CD8-positive, alpha-beta memory T cell (primary cell): ENCODE measurements around the gene ADPRHL1. TPM values are rescaled to one million over a fixed set of nuclear protein-coding genes. Genes with fewer than 3 reads are reported as not detected.
"Not testable (repeated sequence)": the region's sequence is repeated elsewhere in the genome, so short reads cannot be mapped to it uniquely, and the experiment has no call there.

Experiments
- CTCF ChIA-PET: fragments of 350-600 bp; sonication (Branson Sonifier 250); formaldehyde crosslinking; loops from one replicate; lab custom pipeline; 2021; ENCODE audit warnings: antibody characterized with exemption; lab: Charles Lee
- POLR2A ChIA-PET: fragments of 350-600 bp; sonication (Branson Sonifier 250); formaldehyde crosslinking; loops from one replicate; lab custom pipeline; 2021; ENCODE audit warnings: antibody characterized with exemption; lab: Charles Lee
- DNase-seq, 5 donors: peaks; one replicate each; pipeline versions ENCODE4 v3.0.0 to v3.0.0-alpha.2; 2020 to 2022; ENCODE audit warnings: mixed read lengths in 1 of 5
- H3K27ac ChIP-seq: one replicate; pipeline ENCODE4 v1.7.0; 2013; ENCODE audit warnings: low read depth, mild to moderate bottlenecking, low read length, moderate library complexity
- H3K27me3 ChIP-seq: 2 replicates; pipeline ENCODE4 v1.7.0; 2013; ENCODE audit warnings: low read length, mild to moderate bottlenecking; ENCODE audit not compliant: insufficient read depth, poor library complexity, severe bottlenecking
- H3K36me3 ChIP-seq: 2 replicates; pipeline ENCODE4 v1.7.0; 2013; ENCODE audit warnings: mild to moderate bottlenecking, low read length, moderate library complexity; ENCODE audit not compliant: insufficient read depth
- H3K4me1 ChIP-seq: 2 replicates; pipeline ENCODE4 v1.7.0; 2013; ENCODE audit warnings: mild to moderate bottlenecking, low read length, moderate library complexity; ENCODE audit not compliant: insufficient read depth
- H3K4me3 ChIP-seq: 2 replicates; pipeline ENCODE4 v1.7.0; 2013; ENCODE audit warnings: mild to moderate bottlenecking, low read length
- H3K9me3 ChIP-seq: 2 replicates; pipeline ENCODE4 v1.7.0; 2013; ENCODE audit warnings: mild to moderate bottlenecking, low read length
- H3K27ac Mint-ChIP-seq, 8 donors: one replicate each; pipeline ENCODE4 v1.8.0; 2020 to 2021; ENCODE audit warnings: mixed read lengths in 8 of 8, mild to moderate bottlenecking in 6 of 8, inconsistent platforms in 3 of 8, moderate library complexity in 3 of 8
- H3K27me3 Mint-ChIP-seq, 2 donors: one replicate each; pipeline ENCODE4 v1.8.0; 2020 to 2021; ENCODE audit warnings: mixed read lengths in 2 of 2, mild to moderate bottlenecking in 1 of 2, moderate library complexity in 1 of 2
- H3K36me3 Mint-ChIP-seq, 3 donors: one replicate each; pipeline ENCODE4 v1.8.0; 2020 to 2021; ENCODE audit warnings: mixed read lengths in 3 of 3, inconsistent platforms in 1 of 3, mild to moderate bottlenecking in 1 of 3
- H3K4me1 Mint-ChIP-seq, 3 donors: one replicate each; pipeline ENCODE4 v1.8.0; 2020 to 2021; ENCODE audit warnings: mixed read lengths in 3 of 3, inconsistent platforms in 1 of 3, mild to moderate bottlenecking in 1 of 3
- H3K4me3 Mint-ChIP-seq, 7 donors: one replicate each; pipeline ENCODE4 v1.8.0; 2020 to 2021; ENCODE audit warnings: mixed read lengths in 7 of 7, mild to moderate bottlenecking in 6 of 7, moderate library complexity in 4 of 7, inconsistent platforms in 2 of 7
- H3K9me3 Mint-ChIP-seq, 5 donors: one replicate each; pipeline ENCODE4 v1.8.0; 2020 to 2022; ENCODE audit warnings: mixed read lengths in 5 of 5, mild to moderate bottlenecking in 3 of 5, moderate library complexity in 2 of 5, inconsistent platforms in 1 of 5
- polyA plus RNA-seq: library from polyadenylated mRNA; unstranded; fragments of 300-500 nt; fragmentation: Illumina TruSeq; gene quantifications from one replicate; pipeline ENCODE4 v1.2.3, GENCODE V29; 2021
- total RNA-seq, 2 experiments: library from RNA; stranded (reverse); gene quantifications; one replicate each; pipeline ENCODE4 v1.2.3, GENCODE V29; 2021

ADPRHL1 gene
- total and polyA plus RNA-seq, 3 experiments from 2014 or later, result 0.56 to 0.85 (median 0.84) TPM

DNA sequence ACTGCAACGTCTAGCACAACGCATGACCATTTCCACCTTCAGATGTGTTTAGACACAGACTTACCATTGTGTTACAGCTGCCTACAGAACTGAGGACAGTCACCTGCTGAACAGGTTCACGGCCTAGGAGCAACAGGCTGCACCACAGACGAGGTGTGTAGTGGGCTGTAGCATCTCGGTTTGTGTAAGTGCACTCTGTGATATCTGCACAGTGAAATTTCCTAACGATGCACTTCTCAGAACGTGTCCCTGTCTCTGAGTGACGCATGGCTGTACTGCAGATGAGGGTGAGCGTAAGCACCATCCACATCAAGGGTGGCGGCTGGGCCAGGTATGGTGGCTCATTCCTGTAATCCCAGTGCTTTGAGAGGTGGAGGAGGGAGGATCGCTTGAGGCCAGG lies 22.0 kb upstream of the ADPRHL1 start:
- CTCF ChIA-PET, result interaction anchor here (1.4 kb wide), 1 partner anchor 9 kb away, joined by 3 read pairs; no protein-coding TSS in a partner anchor
- no peak for DNase-seq

GRCh38 chr13:113474179-113474578 lies 20.9 kb upstream of the ADPRHL1 start:
- no peak overlapping the region for H3K27ac ChIP-seq
- H3K9me3 ChIP-seq, result no peaks in the 10 kb centered on the region
- no peak overlapping the region for H3K4me3 ChIP-seq
- Mint-ChIP-seq H3K9me3 (no peaks in the 10 kb centered on the region), H3K4me3 (no peak overlapping the region), H3K27me3 (no peaks in the 10 kb centered on the region), H3K27ac (peak overlapping the region in 1 of 8 donors; percentile 59), H3K36me3 (peaks cover 22 to 79% (median 26%) of the 10 kb centered on the region in 3 donors), H3K4me1 (peaks cover 0 to 8% (median 6%) of the 10 kb centered on the region in 3 donors)
- no peaks in the 10 kb centered on the region for H3K27me3 ChIP-seq
- H3K4me1 ChIP-seq, result no peaks in the 10 kb centered on the region
- peaks cover 2% of the 10 kb centered on the region for H3K36me3 ChIP-seq
- ChIA-PET CTCF (interaction anchor here (1.4 to 1.5 kb wide), 2 partner anchors 8 to 10 kb away, joined by 3 to 4 read pairs; no protein-coding TSS in a partner anchor), POLR2A (no interaction called here)
- DNase-seq, result no peak

More for the DNA sequence above, 22.0 kb upstream of the ADPRHL1 start:
- Histone ChIP-seq H3K4me1 (no peaks in the 10 kb centered on the region), H3K4me3 (no peak overlapping the region), H3K9me3 (no peaks in the 10 kb centered on the region), H3K27ac (no peak overlapping the region), H3K36me3 (peaks cover 10% of the 10 kb centered on the region), H3K27me3 (no peaks in the 10 kb centered on the region)
- H3K36me3 Mint-ChIP-seq, result peaks cover 23 to 79% (median 25%) of the 10 kb centered on the region in 3 donors
- no peak overlapping the region for H3K27ac Mint-ChIP-seq
- H3K9me3 Mint-ChIP-seq, result no peaks in the 10 kb centered on the region
- no peaks in the 10 kb centered on the region for H3K27me3 Mint-ChIP-seq
- POLR2A ChIA-PET, result no interaction called here
- peaks cover 0 to 6% (median 6%) of the 10 kb centered on the region in 3 donors for H3K4me1 Mint-ChIP-seq
- no peak overlapping the region for H3K4me3 Mint-ChIP-seq

DNA sequence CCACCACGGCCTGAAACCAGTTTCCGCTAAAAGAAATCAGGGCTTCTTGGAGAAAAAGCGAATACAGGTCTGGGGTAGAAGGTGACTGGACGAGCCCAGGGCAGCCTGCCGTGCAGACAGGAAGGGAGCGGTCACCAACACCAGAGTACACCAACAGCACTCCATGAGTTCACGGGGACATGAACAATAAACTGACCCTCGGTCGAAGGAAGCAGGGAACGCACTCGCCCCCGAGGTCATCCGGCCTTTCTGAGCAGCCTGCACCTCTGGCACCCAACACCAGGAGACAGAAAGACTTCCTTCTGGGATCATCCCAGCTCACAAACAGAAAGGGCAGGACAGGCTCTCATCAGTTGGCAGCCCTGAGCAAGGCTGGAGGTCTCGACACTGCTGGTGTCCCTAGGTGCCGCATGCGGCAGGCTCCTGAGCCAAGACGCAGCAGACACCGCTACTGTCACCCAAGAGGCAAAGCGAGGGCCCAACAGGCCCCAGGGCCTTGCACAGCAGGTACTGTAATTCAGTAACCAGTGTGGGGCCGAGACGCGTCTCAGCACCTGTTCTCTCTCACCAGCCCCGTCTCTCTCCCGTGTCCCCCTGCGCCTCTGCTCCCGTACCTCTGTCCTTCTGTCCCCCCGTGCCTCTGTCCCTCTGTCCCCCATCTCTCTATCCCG lies 19.2 kb upstream of the ADPRHL1 start:
- Histone ChIP-seq H3K4me3 (no peak overlapping the region), H3K27me3 (no peaks in the 10 kb centered on the region), H3K36me3 (peaks cover 4% of the 10 kb centered on the region), H3K27ac (no peak overlapping the region), H3K4me1 (no peaks in the 10 kb centered on the region), H3K9me3 (no peaks in the 10 kb centered on the region)
- H3K36me3 Mint-ChIP-seq, result peaks cover 12 to 78% (median 23%) of the 10 kb centered on the region in 3 donors
- POLR2A ChIA-PET, result no interaction called here
- DNase-seq, result no peak
- no peaks in the 10 kb centered on the region for H3K9me3 Mint-ChIP-seq
- peaks cover 0 to 2% of the 10 kb centered on the region in 2 donors for H3K27me3 Mint-ChIP-seq
- H3K4me1 Mint-ChIP-seq, result peaks cover 0 to 10% (median 6%) of the 10 kb centered on the region in 3 donors
- peak overlapping the region in 1 of 8 donors; percentile 59 for H3K27ac Mint-ChIP-seq
- H3K4me3 Mint-ChIP-seq, result no peak overlapping the region
- CTCF ChIA-PET, result no interaction called here

- peaks cover 12 to 78% (median 23%) of the 10 kb centered on the region in 3 donors for H3K36me3 Mint-ChIP-seq
- no peak for DNase-seq
- H3K27me3 Mint-ChIP-seq, result peaks cover 0 to 2% of the 10 kb centered on the region in 2 donors
- H3K4me3 Mint-ChIP-seq, result no peak overlapping the region
- Histone ChIP-seq H3K27ac (no peak overlapping the region), H3K4me3 (no peak overlapping the region), H3K4me1 (no peaks in the 10 kb centered on the region), H3K9me3 (no peaks in the 10 kb centered on the region), H3K36me3 (peaks cover 4% of the 10 kb centered on the region), H3K27me3 (no peaks in the 10 kb centered on the region)
- peaks cover 0 to 12% (median 6%) of the 10 kb centered on the region in 3 donors for H3K4me1 Mint-ChIP-seq
- H3K9me3 Mint-ChIP-seq, result no peaks in the 10 kb centered on the region
- no peak overlapping the region for H3K27ac Mint-ChIP-seq
- ChIA-PET POLR2A (no interaction called here), CTCF (no interaction called here)
Measured at GRCh38 chr13:113471844-113472243, 18.6 kb upstream of the ADPRHL1 start.

- POLR2A ChIA-PET, H3K27me3 Mint-ChIP-seq, H3K4me1 ChIP-seq, H3K9me3 Mint-ChIP-seq, CTCF ChIA-PET, H3K27ac ChIP-seq, H3K27me3 ChIP-seq, DNase-seq, H3K4me3 ChIP-seq, H3K9me3 ChIP-seq, H3K27ac Mint-ChIP-seq, H3K36me3 ChIP-seq, H3K4me3 Mint-ChIP-seq: not testable (repeated sequence)
- H3K4me1 Mint-ChIP-seq, result peaks cover 0 to 14% (median 13%) of the 10 kb centered on the region in 3 donors
- H3K36me3 Mint-ChIP-seq, result peaks cover 12 to 70% (median 17%) of the 10 kb centered on the region in 3 donors
Measured at GRCh38 chr13:113470635-113471163, 17.4 kb upstream of the ADPRHL1 start.

DNA sequence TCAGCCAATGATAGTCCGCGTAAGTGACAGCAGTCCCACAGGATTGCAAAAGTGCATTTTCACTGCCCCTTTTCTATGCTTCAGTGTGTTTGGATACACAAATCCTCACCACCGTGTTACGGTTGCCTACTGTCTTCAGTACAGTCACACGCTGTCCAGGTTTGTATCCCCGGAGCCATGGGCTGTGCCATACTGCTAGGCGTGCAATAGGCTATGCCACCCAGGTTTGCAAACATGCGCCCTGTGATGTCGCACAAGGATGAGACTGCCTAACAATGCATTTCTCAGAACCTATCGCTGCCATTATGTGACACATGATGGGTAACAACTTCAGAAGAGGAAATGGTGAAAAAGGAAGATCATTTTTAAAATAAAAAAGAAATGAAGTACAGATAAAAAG lies 16.8 kb upstream of the ADPRHL1 start:
- H3K36me3 ChIP-seq, result peaks cover 4% of the 10 kb centered on the region

DNA sequence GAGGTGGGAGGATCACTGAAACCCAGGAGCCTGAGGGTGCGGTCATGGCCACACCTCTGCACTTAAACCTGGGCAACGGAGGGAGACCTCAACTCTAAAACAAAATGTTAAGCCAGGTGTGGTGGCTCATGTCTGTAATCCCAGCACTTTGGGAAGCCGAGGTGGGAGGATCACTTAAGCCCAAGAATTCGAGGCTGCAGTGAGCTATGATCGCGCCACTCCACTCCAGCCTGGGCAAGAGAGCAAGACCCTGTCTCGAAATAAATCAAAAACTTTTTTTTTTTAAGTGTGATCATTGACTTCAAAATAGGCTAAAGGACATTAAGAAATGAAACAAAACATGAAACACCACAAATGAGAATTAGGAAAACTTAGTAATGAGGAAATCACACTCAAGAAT lies 16.3 kb upstream of the ADPRHL1 start:
- no peak for DNase-seq
- Histone ChIP-seq H3K27ac (no peak overlapping the region), H3K27me3 (no peaks in the 10 kb centered on the region), H3K4me1 (no peaks in the 10 kb centered on the region), H3K9me3 (no peaks in the 10 kb centered on the region), H3K4me3 (no peak overlapping the region), H3K36me3 (peaks cover 4% of the 10 kb centered on the region)
- H3K27me3 Mint-ChIP-seq, result peaks cover 0 to 2% of the 10 kb centered on the region in 2 donors
- no peak overlapping the region for H3K27ac Mint-ChIP-seq
- POLR2A ChIA-PET, result no interaction called here
- no peak overlapping the region for H3K4me3 Mint-ChIP-seq
- no peaks in the 10 kb centered on the region for H3K9me3 Mint-ChIP-seq
- peaks cover 6 to 20% (median 19%) of the 10 kb centered on the region in 3 donors for H3K4me1 Mint-ChIP-seq
- CTCF ChIA-PET, result no interaction called here
- peaks cover 12 to 60% (median 16%) of the 10 kb centered on the region in 3 donors for H3K36me3 Mint-ChIP-seq

More for the DNA sequence above, 16.8 kb upstream of the ADPRHL1 start:
- H3K27ac Mint-ChIP-seq, result no peak overlapping the region
- H3K27me3 Mint-ChIP-seq, result peaks cover 0 to 2% of the 10 kb centered on the region in 2 donors
- peaks cover 6 to 19% (median 19%) of the 10 kb centered on the region in 3 donors for H3K4me1 Mint-ChIP-seq
- DNase-seq, result no peak
- Histone ChIP-seq H3K27ac (no peak overlapping the region), H3K27me3 (no peaks in the 10 kb centered on the region), H3K4me3 (no peak overlapping the region), H3K9me3 (no peaks in the 10 kb centered on the region), H3K4me1 (no peaks in the 10 kb centered on the region)
- no peak overlapping the region for H3K4me3 Mint-ChIP-seq
- no peaks in the 10 kb centered on the region for H3K9me3 Mint-ChIP-seq
- peaks cover 12 to 65% (median 19%) of the 10 kb centered on the region in 3 donors for H3K36me3 Mint-ChIP-seq
- ChIA-PET POLR2A (no interaction called here), CTCF (no interaction called here)

- no peaks in the 10 kb centered on the region for H3K27me3 ChIP-seq
- no peaks in the 10 kb centered on the region for H3K4me1 ChIP-seq
- Mint-ChIP-seq H3K27me3 (peaks cover 0 to 2% of the 10 kb centered on the region in 2 donors), H3K27ac (no peak overlapping the region), H3K36me3 (peaks cover 12 to 53% (median 16%) of the 10 kb centered on the region in 3 donors), H3K4me1 (peaks cover 6 to 25% (median 23%) of the 10 kb centered on the region in 3 donors), H3K9me3 (no peaks in the 10 kb centered on the region), H3K4me3 (no peak overlapping the region)
- CTCF ChIA-PET, result no interaction called here
- no peak overlapping the region for H3K27ac ChIP-seq
- no peak overlapping the region for H3K4me3 ChIP-seq
- no peak for DNase-seq
- peaks cover 4% of the 10 kb centered on the region for H3K36me3 ChIP-seq
- POLR2A ChIA-PET, result no interaction called here
- no peaks in the 10 kb centered on the region for H3K9me3 ChIP-seq
Measured at GRCh38 chr13:113468472-113469201, 15.3 kb upstream of the ADPRHL1 start.
